ENCODE measurements around the gene MARCHF2.
"Not testable (repeated sequence)": the region's sequence is repeated elsewhere in the genome, so short reads cannot be mapped to it uniquely, and the experiment has no call there.

MARCHF2 gene

DNA sequence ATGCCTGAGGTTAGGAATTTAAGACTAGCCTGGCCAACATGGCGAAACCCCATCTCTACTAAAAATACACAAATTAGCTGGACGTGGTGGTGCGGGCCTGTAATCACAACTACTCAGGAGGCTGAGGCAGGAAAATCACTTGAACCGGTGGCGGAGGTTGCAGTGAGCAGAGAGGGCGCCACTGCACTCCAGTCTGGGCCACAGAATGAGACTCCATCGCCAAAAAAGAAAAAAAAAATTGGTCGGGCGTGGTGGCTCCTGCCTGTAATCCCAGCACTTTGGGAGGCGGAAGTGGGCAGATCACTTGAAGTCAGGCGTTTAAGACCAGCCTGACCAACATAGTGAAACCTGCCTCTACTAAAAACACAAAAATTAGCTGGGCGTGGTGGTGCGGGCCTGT, 2.4 kb upstream of the MARCHF2 start:
- not testable (repeated sequence) for DNase-seq (ENCODE audit: low read depth)

DNA sequence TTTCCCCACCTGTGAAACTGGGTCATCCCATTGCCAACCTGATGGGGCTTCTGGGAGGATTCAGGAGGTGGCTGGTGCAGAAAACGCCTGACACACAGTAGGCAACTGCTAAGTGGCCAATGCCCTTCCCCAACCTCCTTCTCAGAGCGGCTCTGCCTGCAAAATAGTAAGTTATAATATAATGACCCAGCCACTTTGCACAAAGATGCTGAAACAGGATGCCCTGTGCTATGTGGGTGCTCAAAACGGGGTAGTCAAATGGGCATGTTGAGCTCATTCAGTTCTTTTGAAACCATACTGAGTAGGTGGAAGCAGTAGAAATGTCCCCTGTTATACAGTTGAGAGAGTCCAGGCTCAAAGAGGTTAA, 507 bp downstream of the MARCHF2 start:
- no peak for DNase-seq (ENCODE audit: low read depth)

DNA sequence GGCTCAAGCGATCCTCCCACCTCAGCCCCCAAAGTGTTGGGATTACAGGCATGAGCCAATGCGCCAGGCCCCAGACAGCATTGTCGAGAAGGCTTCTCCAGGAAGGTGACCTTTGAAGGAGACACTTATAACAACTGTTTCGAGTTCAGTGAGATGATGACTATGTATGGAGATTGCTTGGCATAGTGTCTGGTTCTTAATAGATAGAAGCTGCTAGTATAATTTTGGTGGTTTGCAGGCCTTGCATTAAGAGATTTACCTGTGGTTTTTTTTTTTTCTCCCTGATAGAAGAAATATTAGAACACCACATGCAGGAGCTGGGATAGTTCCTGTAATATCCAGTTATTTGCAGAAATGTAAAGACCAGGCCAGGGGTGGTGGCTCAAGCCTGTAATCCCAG, 3.7 kb downstream of the MARCHF2 start:
- DNase-seq (ENCODE audit: low read depth): no peak

DNA sequence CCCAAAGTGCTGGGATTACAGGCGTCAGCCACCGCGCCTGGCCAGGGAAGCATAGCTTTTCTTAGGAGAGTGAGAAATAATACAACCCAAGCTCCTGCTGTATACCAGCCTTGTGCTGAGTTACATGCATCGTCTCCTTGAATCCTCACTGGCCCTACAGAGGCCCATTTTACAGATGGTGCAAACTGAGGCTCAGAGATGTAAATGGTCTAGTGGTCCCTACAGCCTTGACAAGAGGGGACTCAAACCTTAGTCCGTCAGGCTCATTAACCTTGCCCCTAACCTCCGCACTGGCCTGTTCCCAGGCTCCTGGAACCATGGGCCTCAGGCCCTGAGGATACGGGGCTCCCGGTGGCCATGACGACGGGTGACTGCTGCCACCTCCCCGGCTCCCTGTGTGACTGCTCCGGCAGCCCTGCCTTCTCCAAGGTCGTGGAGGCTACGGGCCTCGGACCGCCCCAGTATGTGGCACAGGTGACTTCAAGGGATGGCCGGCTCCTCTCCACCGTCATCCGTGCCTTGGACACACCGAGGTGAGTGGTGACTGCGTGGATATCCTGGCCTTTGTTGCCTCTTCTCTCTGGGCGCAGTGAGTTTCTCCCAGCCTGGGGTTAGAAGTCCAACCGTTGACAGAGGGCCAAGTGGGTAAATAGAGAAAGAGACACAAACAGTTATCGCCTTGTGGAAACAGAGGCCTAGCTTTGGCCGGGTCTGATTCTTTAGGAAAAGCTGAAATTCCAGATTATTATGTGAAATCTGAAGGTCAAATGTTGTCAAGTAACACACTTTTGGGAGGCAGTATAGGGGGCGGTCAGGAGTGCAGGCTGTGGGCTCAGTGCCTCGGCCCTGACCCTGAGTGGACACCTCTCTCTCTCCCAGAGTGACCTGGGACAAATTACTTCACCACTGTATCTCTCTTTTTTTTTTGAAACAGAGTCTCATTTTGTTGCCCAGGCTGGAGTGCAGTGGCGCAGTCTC, 8.7 kb downstream of the MARCHF2 start:
- no peak for DNase-seq (ENCODE audit: low read depth)

DNA sequence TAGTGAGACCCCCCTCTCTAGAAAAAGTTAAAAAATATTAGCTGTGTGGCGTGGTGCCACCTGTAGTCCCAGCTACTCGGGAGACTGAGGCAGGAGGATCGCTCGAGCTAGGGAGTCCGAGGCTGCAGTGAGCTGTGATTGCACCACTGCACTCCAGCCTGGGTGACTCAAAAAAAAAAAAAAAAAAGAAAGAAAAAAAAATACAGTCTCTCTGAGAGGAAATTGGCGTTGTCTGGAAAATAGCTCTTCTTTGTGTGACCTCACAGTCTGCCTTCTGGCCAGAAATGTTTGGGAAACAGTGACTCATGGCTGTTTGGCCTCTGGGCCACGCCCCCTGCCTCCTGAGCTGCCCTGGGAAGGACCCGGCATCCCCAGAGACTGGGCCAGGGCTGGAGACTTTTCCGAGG, 10.7 kb downstream of the MARCHF2 start:
- peak; percentile 98 for DNase-seq (ENCODE audit: low read depth)

DNA sequence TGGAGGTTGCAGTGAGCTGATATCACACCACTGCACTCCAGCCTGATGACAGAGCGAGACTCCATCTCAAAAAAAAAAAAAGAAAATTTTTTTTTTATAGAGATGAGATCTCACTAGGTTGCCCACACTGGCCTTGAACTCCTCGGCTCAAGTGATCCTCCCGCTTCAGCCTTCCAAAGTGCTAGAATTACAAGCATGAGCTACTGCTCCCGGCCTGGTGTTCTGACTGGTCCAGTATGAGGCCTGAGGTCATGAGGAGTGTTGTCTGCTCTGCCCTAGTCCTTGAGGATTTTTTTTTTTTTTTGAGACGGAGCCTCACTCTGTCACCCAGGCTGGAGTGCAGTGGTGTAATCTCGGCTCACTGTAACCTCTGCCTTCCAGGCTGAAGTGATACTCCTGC, 12.2 kb downstream of the MARCHF2 start:
- not testable (repeated sequence) for DNase-seq (ENCODE audit: low read depth)

DNA sequence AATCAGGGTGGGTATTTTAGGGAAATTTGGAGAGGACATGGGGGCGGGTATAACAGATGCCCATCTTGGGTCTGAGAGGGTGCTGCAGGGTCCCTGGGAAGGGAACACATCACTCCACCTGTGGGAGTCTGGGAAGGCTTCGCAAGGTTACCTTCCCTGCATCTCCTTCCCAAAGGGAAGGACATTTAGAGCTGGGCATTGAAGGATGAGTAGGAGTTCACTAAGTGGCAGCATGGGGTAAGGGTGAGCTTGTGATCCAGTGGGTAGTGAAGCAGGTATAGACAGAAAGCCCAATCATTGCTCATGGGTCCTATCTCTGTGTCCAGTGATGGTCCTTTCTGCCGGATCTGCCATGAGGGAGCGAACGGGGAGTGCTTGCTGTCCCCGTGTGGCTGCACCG, 13.2 kb downstream of the MARCHF2 start:
- DNase-seq (ENCODE audit: low read depth): no peak

DNA sequence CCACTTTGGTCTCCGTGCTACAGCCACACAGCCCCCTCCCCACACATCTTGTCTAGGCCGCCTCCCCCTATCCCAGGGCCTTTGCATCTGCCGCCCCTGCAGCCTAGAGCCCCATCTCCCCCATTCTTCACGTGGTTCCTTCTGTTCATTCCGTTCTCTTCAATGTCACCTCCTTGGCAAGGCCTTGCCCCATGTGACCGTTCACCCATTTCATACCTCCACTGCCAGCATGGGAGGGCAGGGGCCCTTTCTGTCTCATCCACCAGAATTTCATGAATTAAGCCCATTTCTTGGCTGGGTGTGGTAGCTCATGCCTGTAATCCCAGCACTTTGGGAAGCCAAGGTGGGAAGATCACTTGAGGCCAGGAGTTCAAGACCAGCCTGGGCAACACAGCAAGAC, 15.9 kb downstream of the MARCHF2 start:
- no peak for DNase-seq (ENCODE audit: low read depth)

DNA sequence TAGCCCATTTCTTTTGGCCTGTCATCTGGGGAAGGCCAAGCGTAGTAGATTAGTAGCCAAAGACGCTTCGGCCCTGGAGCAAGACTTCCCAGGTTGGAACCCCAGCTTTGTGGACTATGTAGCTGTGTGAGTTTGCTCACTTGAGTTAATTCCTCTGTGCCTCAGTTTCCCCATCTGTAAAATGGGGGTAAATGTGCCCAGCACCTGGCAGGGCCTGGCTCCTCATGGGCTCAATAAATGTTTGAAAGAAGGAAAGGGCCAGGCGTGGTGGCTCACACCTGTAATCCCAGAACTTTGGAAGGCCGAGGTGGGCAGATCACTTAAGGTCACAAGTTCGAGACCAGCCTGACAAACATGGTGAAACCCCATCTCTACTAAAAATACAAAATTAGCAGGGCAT, 16.7 kb downstream of the MARCHF2 start:
- no peak for DNase-seq (ENCODE audit: low read depth)

DNA sequence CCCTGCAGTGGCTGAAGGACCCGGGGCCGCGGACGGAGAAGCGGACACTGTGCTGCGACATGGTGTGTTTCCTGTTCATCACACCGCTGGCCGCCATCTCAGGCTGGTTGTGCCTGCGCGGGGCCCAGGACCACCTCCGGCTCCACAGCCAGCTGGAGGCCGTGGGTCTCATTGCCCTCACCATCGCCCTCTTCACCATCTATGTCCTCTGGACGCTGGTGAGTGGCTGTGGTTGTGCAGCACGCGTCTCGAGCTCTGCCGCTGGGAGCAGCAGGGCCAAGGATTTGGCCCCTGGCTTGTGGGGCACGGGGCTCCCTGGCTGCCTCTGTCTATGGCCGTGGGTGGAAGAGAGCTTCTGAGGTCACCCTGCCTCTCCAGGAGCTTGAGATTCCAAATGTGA, 17.5 kb downstream of the MARCHF2 start:
- no peak for DNase-seq (ENCODE audit: low read depth)

DNA sequence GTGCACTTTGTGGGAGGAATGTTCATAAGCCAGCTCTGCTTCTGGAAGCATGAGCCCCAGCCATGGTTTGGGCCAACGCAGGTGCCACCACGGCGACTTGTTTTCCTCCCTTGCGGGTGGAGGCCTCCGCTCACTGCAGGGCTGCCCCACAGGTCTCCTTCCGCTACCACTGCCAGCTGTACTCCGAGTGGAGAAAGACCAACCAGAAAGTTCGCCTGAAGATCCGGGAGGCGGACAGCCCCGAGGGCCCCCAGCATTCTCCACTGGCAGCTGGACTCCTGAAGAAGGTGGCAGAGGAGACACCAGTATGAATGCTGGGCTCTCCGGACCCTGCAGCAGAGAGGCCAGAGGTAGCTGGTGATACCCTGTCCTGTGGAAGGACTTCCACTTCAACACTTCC, 25.1 kb downstream of the MARCHF2 start:
- DNase-seq (ENCODE audit: low read depth): no peak

DNA sequence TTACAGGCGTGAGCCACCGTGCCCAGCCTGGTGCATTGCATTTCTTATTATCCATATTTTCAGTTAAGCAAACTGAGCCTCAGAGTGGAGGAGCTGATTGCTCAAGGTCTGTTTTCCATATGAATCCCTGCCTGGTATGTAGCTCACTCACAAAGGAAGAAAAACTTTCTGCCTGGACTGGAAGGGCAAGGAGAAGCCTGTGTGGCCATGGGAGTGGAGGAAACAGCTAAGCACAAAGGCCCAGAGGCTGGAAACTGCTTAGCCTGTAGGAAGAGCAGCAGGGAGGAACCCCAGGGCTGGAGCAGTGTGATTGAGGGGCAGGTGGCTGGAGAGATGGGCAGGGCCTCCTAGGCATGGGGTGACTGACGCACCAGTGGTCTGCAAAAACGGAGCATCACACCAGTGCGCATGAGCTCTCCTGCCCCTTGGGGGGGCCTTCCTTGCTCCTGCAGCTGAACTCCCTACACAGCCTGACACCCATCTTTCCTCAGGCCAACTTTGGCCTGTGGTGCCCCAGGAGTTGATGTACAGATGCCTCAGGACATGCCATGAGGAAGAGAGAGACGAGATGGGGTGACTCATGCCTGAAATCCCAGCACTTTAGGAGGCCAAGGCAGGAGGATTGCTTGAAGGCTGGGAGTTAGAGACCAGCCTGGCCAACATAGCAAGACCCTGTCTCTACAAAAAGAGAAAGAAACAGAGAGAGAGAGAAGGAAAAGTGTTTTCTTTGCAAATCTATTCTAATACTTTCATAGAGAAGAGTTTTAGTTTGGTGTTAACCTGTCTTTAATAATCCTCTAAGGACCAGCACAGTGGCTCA, 28.8 kb downstream of the MARCHF2 start:
- no peak for DNase-seq (ENCODE audit: low read depth)

DNA sequence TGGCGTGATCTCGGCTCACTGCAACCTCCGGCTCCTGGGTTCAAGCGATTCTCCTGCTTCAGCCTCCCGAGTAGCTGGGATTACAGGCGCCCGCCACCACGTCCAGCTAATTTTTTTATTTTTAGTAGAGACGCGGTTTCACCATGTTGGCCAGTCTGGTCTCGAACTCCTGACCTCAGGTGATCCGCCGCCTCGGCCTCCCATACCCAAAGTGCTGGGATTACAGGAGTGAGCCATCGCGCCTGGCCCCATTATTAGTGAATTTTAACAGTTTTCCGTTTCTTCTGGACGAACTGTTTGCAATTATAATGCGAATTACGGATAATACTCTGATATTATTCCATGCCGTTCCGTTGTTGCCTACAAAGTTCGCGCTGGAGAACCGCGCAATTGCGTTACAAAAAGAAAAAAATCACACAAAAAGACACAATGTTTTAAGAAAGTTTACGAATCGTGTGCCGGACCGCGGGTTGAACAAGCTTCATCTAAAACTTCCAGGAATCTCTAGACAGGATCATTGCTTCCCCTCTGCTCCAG, 31.1 kb downstream of the MARCHF2 start:
- DNase-seq (ENCODE audit: low read depth): not testable (repeated sequence)

DNA sequence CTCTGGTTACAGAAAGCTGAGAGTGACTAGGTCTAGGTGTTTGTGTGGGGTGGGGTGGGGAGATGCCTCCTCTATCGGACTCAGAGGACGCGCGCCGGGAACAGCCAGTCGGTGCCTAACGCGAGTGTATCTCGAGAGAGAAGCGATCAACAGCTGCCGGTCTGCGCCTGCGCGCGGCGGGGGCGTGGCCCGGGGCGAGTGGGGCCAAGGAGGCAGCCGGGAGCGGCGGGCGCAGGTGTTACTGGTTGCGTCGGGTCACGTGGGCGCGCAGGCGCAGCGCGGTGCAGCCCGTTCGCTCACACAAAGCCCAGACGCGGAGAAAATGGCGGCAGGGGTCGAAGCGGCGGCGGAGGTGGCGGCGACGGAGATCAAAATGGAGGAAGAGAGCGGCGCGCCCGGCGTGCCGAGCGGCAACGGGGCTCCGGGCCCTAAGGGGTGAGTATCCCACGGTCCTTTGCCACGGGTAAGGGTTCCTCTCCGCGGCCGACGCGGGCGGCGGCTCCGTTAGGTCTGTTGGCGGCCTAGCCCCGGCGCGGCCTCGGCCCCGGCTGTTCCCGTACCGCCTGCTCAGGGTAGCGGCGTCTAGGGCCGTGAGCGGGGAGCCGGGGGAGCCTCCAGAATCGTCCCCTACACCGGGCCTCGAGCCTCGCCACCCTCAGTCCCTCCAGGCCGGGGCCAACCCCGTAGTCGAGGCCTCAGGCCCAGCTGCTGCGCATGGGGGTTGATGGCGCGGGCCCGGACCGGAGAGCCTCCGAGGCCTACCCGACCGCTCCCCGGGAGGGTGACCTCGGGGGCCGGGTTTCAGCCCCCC, 31.8 kb downstream of the MARCHF2 start, which contains the start of gene HNRNPM:
TSS of gene HNRNPM (plus strand) at position 299 of the 811 bp plus-strand sequence. CDS start at position 323, 24 bp downstream.
- peak; percentile 96 for DNase-seq (ENCODE audit: low read depth)

DNA sequence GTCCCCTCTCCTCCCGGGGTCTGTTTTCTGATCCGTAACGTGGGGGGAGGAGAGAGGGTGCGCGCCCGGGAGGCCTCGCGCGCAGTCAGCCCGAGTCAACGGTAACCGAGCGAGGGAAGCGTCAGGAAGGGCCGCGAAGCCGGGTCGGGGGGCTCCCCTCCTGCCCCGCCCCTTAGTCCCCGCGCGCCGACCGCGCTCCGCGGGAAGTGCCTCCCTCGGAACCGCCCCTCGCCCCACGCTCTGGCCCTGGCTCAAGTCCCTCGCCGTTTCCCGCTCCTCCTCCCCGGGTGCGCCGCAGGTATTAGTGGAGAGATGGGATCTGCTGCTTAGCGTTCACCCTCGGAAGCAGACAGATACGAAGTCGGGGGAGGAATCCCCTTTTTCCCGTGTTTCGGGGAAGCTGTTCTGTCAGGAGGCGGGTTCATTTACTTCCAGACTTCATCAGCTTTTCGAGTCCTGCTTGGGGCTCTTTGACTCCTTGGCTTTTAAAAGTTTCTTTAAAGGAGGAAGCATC, 32.4 kb downstream of the MARCHF2 start:
- peak; percentile 14 for DNase-seq (ENCODE audit: low read depth)

DNA sequence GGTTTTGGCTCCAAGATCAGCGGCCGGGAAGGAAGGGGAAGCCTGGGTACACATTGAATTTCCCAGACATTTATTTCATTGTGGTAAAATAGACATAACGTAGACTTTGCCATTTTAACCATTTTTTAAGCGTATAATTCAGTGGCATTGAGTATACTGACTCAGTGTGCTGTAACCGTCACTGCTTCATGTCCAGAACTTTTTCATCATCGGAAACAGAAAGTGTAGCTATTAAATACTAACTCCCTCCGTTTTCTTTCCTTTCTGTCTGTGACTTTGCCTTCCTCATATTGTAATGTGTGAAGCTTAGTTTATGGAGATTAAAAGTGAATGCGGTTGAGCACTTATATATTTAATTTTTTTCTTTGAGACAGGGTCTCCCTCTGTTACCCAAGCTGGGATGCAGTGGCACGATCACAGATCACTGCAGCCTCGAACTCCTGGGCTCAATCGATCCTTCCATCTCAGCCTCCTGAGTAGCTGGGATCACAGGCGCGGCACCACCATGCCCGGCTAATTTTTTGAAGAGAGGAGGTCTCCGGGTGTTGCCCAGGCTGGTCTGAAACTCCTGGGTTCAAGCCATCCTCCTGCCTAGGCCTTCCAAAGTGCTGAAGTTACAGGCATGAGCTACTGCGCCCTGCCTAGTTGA, 33.1 kb downstream of the MARCHF2 start:
- no peak for DNase-seq (ENCODE audit: low read depth)

DNA sequence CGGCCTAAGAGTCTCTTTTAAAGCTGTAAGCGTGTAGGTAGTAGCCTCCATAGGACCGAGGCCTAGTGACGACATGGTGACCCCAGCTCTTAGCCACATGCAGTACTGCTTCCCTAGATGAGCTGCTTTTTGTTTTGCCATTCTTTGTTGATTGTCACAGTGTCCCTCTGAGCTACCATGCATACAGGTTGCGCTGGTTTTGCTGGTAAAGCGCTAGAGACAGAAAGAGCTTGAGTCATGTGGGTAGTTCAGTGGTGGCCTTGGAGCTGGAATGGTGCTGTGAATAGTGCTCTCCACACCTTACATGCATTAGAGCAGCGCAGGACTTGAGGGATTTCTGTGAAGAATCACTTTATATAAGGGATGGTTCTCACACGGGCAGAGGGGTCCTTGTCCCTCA, 36.7 kb downstream of the MARCHF2 start:
- DNase-seq (ENCODE audit: low read depth): no peak

DNA sequence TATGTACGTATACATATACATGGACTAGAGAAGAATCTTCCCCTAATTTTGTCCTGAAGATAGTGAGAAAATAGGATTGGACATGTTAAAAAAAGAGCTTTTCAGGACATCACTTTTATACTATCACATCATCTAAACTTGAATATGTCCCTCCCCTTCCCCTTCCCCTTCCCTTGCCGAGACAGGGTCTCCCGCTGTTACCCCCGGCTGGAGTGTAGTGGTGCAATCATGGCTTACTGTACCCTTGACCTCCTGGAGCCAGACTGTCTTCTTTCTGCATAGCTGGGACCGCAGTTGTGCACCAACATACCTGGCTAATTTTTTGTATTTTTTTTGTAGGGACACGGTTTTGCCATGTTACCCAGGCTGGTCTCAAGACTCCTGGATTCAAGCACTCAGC, 38.3 kb downstream of the MARCHF2 start:
- no peak for DNase-seq (ENCODE audit: low read depth)

DNA sequence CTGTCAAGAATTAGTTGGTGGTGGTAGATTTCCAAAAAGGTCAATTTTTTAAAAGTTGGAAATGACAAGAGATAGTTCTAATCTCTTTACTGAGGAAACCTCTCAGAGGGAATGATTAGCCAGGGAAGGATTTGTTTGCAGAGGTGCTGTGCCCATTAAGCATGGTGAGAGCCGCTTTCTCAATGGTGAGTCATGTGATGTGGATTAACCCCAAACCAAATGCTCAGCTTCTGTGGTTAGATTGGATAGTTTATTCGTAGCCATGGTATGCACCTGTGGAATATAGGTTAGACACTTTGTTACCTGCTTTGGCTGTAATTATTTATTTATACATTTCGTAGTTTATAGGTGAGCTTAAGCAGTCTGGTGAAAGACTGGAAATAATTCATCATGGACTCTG, 38.8 kb downstream of the MARCHF2 start:
- peak; percentile 17 for DNase-seq (ENCODE audit: low read depth)

DNA sequence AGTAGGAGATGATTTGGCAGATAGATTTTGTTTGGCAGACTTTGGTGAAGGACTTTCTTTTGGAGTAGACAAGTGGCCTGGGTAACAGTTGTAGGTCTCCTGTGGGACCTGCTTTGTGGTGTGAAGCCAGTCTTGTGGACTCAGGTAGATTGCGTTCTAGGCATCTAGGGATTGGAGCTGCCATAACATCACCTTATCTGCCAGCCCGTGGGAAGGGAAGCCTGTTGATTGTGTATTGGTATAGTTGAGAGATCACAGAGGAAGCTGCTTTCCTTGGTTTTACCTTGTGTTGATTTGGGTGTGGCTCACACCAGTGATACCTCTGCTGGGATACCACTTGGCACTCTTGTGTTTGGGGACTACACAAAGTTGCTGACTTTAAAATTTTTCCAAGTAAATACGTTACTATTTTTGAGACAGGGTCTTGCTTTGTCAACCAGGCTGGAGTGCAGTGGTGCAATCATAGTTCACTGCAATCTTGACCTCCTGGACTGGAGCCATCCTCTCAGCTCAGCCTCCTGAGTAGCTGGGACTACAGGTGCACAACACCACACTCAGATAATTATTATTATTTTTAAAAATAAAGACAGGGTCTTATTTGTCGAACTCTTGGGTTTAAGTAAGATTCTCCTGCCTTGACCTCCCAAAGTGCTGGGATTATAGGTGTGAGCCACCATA, 39.5 kb downstream of the MARCHF2 start:
- no peak for DNase-seq (ENCODE audit: low read depth)
